Activated CD8-positive, alpha-beta memory T cell treated with anti-CD3 and anti-CD28 coated beads, Interleukin-2, amount 50 U/mL, for 48 hours (primary cell): ENCODE data around the gene FIS1.
"Not testable (repeated sequence)": the region's sequence is repeated elsewhere in the genome, so short reads cannot be mapped to it uniquely, and the experiment has no call there.

Source experiments
- DNase-seq: peaks from one replicate; pipeline ENCODE4 v3.0.0-alpha.2; 2020

Gene FIS1

DNA sequence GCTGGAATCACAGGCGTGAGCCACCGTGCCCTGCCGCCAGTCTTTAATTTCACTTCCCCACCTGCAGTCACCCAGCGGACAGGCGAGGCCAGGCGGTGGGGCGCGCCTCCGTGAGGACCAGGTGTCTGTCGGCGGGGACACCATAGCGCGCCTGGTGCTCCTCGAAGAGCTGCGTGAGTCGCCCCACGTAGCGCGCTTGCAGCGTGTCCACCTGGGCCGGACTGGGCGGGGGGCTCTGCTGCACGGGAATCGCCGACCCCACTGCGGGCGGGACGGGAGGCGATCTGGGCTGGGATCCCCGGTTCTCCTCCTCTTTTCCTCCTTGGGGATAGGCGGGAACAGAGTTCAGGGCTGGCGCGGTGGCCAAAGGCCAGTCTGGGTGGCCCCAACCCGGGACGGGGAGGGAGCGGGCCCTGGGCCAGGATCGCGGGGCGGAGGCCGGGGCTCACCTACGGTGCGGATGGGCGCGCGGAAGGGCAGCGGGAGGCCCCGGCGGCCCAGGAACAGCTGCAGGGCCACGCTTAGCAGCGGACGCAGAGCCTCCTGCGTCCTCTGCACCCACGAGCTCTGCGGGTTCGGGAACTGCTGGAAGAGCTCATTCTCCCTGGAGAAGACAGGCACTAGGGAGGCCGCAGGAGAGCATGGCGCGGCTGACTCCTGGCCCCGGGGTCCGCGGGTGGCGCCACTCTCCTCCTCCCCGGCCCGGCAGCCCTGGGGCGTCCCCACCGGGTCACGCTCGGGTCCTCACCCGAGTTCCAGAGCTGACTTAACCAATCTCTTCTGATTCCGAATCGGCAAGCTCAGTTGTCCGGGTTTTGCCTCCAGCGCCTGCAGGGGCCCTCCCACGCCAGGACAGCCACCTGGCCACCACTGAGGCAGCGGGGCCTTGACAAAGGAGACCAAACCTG lies 42.9 kb downstream of the FIS1 start:
- DNase-seq = no peak

GRCh38 chr7:101200862-101201599 lies 43.9 kb downstream of the FIS1 start, which contains the start of gene MOGAT3:
MOGAT3 (minus strand) TSS chr7:101201036; CDS start chr7:101200854, 182 bp downstream.
- DNase-seq = no peak

- no peak for DNase-seq
Observed at GRCh38 chr7:101200504-101200861, 44.4 kb downstream of the FIS1 start.

DNA sequence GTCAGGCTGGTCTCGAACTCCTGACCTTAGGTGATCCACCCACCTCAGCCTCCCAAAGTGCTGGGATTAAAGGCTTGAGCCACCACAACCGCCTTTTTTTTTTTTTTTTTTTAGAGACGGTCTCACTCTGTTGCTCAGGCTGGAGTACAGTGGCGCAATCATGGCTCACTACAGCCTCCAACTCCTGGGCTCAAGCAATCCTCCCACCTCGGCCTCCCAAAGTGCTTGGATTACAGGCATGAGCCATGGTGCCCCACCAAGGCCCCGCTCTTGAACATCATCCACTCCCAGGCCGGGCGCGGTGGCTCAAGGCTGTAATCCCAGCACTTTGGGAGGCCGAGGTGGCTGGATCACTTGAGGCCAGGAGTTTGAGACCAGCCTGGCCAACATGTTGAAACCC lies 45.4 kb downstream of the FIS1 start:
- not testable (repeated sequence) for DNase-seq

DNA sequence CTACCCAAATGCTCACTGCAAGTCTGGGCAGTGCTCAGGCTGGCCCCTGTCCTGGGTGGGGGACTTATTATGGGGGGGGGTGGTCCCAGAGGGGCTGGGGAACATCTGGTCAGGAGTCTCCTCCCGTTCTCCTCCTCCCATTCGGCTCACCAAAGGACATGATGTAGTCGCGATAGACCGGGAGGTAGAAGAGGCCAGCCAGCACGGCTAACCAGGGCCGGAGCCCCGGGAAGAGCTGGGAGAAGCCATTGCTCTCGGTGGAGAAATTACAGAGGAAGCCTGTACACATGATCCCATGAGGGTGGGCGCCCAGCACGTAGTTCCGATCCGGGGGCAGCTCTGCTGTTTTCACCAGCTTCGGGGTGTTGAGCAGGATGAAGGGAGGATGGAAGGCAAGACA lies 46.4 kb downstream of the FIS1 start:
- DNase-seq = no peak

DNA sequence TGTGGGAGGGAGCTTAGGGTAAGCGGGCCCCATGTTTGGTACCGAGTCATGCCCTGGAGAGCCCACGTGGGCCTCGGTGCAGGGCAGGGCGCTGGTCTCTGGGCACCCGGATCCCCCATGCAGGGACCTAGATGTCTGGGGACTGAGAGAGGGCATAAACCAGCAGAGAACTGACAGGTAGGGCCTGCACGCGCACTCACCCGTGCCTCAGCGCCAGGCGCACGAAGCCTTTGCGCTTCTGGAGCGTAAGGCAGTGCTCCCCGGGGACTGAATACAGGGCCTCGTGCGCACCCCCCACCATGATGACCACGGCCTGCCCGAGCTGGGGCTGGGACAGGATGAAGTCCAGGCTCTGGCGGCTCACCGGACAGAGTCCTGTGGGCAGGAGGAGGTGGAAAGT lies 46.9 kb downstream of the FIS1 start:
- DNase-seq = no peak

DNA sequence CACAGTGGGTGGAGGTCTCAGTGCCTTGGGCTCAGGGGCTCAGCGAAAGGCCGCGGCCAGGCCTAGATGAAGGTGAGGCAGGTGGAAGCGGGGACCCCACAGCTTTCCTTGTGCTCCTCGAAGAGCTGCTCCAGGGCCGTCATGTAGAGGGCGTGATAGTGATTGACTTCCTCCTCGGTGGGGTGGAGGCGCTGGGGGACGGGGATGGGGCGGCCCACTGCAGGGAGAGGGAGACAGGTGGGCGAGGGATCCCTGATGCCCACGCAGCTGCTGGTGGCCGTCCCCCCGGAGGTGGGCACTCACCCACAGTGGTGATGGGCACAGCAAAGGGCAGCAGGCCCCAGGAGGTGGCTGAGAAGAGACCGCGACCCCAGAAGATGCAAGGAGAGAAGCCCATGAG lies 49.0 kb downstream of the FIS1 start:
- no peak for DNase-seq
